HG02943 (cell line): Measurements from ENCODE around the gene MEGF10.
"Not testable (repeated sequence)": the region's sequence is repeated elsewhere in the genome, so short reads cannot be mapped to it uniquely, and the experiment has no call there.

Experiments used
- ATAC-seq: cut with Tn5 transposase; IDR thresholded peaks from one replicate; pipeline ENCODE4 v1.9.1; 2021; ENCODE audit warnings: mild to moderate bottlenecking, low read depth, moderate library complexity; ENCODE audit not compliant: unreplicated experiment

The MEGF10 gene

DNA sequence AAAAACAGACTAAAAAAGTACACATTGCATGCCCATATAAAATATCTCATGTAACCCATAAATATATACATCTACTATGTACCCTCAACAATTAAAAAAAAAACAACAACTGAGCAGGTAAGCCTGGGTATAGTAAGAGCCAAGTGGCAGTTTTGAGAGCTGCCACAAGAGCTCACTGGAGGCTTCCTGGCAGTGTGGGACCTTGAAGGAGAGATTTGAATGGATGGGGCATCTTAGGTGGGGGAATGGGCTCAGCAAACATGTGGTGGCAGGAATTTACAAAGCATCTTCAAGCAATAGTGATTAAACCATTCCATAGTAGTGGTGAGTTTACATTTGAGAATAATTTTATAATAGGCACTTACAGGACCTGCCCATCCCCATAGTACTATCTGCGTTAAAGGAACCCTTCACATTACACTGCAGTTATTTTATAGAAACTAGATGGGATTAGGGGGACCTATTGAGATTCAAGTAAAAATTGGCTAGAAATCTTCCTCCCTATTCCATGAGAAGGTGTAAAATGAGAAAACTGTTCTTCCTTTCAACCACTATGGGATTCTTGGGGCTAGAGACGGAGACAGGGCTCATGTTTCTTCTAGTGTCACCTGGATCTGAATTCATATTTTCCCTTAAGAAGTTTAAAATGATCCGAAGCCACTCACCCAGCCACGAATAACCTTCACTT lies 6.9 kb downstream of the MEGF10 start:
- no peak for ATAC-seq

DNA sequence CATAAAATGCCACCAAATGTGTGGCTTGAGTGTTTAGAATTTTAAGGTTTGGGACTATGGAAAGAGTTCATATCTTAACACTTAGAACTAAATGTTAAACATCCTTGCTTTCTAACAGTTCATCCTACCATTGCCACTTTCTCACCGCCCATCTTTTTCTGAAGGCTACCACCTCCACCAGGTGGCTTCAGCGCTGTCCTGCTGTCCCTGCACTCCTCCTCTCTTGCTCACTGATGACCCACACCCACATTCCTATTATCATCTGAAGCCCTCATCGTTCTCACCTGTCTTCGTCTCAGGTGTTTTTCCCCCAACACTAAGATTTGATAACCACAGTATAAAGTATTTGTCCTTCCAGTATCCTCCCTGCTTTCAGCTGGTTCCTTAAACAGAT lies 7.4 kb downstream of the MEGF10 start:
- no peak for ATAC-seq

DNA sequence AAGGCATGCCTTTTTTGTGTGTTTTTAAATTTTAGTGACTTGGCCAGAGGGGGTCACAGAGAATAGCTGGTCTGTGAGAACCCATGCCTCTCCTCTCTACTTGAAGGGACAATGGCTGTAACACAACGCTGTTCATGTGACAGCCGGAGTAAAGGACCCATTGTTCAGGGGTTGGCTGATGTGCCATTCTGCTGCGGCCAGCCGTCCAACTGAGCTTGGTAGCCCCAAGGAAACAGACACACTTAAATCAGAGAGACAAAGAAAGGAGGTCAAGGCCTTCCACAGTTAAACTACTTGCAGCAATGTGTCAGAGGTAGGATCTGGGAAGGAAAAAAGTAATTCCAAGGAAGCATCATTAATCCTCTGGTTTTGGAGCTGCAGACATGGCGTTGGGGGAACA lies 8.1 kb downstream of the MEGF10 start:
- no peak for ATAC-seq

DNA sequence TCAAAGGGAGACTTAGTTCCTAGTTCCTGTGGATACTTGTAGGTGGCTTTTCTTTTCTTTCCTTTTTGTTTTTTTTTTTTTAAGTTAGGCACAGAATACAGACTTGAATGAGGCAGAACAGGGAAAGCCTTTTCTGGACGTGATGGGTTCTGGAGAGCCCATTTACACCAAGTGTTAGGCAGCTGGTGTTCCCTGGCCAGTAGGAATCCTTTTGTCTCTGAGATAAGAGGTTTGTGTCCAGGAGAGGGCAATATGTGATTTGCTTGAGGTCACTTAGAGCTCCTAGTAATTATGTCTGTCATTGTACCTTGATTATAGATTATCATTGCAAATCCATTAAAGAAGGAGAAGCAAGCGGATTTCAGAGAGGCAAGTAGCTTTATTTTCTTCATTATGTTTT lies 9.1 kb downstream of the MEGF10 start:
- no peak for ATAC-seq

DNA sequence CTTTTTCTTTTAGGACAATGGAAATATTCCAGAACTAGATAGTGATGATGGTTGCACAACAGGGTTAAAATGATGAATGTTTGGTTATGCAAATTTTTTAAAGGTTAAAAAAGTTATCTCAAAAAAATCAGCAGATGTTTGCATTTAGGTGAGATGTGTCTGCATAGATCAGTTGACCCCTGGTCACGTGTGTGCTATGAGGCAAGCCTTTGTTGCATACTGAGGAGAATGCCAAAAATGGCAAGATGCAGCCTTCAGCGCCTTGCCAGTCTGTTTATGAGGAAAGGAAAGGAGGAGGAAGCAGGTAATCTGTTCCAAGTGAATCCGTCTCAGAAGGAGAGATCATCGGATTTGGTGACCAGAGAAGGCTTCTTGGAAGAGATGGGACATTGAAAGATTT lies 11.9 kb downstream of the MEGF10 start:
- ATAC-seq: no peak

GRCh38 chr5:127303404-127303803 lies 12.8 kb downstream of the MEGF10 start:
- ATAC-seq: no peak

- no peak for ATAC-seq
Observed at GRCh38 chr5:127305493-127305892, 14.9 kb downstream of the MEGF10 start.

- no peak for ATAC-seq
Observed at GRCh38 chr5:127306036-127306435, 15.4 kb downstream of the MEGF10 start.

DNA sequence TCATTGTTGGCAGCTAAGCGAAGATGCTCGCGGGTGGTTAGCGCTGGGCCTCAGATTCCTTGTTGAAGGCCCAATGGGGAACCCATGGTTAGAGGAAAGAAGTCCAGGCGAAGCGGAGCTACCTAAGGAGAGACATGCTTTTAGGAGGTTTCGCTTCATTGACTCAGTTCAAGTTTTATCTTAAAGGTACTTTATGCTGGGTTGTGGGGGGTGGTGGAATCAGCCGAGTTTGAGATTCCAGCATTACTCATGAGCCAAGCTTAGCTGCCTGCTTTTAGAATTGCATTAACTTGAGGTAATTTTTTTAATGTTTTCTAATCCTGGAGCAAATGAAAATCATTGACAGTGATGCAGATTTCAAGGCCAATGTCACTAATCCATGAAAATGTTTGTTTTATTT lies 16.1 kb downstream of the MEGF10 start:
- no peak for ATAC-seq

- ATAC-seq: no peak
Observed at GRCh38 chr5:127307868-127308267, 17.3 kb downstream of the MEGF10 start.

DNA sequence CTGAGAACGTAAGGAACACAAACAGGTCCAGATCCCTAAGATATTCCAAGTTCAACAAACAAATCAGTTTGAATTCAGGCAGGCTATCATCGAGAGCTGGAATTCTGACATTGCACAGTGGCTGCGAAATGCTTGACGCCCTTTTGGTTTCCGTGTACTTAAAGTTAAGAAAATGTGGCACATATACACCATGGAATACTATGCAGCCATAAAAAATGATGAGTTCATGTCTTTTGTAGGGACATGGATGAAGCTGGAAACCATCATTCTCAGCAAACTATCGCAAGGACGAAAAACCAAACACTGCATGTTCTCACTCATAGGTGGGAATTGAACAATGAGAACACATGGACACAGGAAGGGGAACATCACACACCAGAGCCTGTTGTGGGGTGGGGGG lies 17.7 kb downstream of the MEGF10 start:
- not testable (repeated sequence) for ATAC-seq

DNA sequence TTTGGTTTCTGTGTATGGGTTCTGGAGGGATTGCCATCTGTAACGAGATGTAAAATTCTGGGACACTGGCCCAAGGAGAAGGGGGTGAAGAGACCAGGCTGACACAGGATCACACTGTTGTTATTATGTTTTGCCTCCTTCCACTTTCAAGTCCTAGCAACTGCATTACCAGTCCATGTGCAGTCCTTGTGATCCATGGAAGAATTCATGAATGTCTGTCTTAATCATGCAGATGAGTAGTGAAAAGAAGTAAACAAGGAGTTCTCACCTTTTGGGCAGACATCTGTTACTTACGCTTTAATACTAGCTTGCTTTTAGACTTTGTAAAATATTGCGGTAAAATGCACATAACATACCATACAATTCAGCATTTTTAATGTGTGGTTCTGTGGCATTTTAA lies 18.3 kb downstream of the MEGF10 start:
- no peak for ATAC-seq

DNA sequence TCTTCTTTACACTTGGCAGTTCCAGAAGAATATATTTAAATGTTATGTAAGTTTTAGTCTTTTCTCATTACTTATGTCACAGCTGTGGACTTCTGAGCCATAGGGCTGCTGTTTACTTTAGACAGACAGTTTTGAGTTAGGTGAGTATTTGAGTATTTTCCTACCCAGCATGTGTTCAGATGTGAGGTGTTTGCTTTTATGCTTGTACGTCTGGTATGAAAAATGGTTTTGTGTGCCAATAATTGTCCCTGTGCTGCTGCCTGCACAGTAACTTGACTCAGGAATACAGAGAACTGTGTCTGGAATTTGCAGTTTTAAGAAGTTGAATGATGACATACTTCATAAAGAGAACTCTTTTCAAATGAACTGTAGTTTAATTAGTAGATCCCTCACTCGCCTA lies 20.8 kb downstream of the MEGF10 start:
- no peak for ATAC-seq

GRCh38 chr5:127311781-127312525 lies 21.4 kb downstream of the MEGF10 start:
- no peak for ATAC-seq

DNA sequence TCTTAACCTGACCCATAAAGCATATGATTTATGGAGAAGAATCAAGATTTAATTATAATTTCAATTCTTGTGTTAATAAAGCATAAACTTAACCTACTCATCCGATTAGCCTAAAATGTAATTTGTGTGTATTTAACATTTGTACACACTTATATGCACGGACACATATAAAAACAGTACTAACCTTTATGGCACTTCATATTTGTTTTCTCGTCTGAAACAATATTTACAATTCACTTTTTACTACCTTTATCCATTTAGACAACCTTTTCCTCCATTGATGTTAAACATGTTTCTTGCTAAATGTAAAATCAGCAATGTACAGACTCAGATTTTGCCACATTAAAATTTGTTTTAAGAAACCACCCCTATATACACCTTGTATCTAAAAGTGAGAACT lies 22.8 kb downstream of the MEGF10 start:
- no peak for ATAC-seq

DNA sequence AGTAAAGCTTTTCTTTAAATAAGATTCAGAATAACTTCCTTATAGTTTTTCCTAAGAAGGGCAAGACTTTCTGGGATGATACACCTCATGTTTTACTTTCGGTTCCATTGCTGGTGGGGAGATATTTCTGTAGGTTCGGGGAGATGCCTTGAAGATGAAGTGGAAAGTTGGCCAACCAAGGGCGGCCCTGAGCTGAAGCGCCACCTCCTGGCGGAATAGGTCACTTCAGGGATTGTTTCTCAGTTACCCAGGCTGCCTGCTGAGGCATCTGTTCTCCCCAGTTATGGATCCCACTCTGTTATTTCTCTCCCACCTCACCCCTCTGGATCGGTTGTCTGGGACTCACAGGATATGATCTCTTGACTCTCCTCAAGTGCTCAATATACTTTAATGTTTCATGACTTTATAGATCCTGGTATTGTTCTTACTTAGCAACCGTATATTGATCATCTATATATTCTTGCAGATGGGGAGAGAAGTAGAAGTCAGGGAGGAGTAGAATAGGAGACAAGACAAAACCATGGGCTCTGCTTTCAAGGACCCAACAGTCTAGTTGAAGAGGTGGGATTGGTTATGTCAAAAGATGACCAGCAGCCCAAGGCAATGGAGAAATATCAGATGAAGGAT lies 23.4 kb downstream of the MEGF10 start:
- ATAC-seq: peak; percentile 86

DNA sequence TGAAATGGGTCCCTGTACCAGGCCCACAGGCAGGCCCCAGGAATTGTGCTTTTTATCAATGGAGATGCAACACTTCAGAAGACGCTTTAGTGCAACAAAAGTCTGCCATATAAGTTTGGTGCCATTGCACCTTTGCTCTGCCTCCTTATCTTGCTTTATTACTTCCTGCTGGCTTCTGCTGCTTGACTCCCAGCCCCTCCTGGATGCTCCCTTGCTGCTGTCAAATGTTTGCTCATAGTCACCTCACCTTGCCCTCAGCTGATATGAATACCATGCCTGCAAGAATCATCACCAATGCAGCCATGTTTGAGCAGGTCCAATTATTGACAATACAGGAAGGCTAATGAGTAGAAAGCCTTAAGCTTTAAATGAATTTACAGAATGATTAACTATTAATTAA lies 25.4 kb downstream of the MEGF10 start:
- no peak for ATAC-seq

DNA sequence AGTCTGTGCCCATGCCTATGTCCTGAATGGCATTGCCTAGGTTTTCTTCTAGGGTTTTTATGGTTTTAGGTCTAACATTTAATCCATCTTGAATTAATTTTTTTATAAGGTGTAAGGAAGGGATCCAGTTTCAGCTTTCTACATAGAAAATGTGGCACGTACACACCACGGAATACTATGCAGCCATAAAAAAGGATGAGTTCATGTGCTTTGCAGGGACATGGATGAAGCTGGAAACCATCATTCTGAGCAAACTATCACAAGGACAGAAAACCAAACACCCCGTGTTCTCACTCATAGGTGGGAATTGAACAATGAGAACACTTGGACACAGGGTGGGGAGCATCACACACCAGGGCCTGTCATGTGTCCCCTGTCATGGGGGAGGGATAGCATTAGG lies 26.8 kb downstream of the MEGF10 start:
- not testable (repeated sequence) for ATAC-seq

- ATAC-seq: peak; percentile 97
Observed at GRCh38 chr5:127320032-127320965, 29.7 kb downstream of the MEGF10 start.

GRCh38 chr5:127321465-127321864 lies 30.9 kb downstream of the MEGF10 start:
- no peak for ATAC-seq

- no peak for ATAC-seq
Observed at GRCh38 chr5:127322403-127322802, 31.8 kb downstream of the MEGF10 start.
